Fibroblast of skin of abdomen (primary cell): Measurements from ENCODE around the gene SRP14.

Source experiments
- DNase-seq: peaks from one replicate; pipeline ENCODE4 v3.0.0-alpha.2; 2013

SRP14 gene

DNA sequence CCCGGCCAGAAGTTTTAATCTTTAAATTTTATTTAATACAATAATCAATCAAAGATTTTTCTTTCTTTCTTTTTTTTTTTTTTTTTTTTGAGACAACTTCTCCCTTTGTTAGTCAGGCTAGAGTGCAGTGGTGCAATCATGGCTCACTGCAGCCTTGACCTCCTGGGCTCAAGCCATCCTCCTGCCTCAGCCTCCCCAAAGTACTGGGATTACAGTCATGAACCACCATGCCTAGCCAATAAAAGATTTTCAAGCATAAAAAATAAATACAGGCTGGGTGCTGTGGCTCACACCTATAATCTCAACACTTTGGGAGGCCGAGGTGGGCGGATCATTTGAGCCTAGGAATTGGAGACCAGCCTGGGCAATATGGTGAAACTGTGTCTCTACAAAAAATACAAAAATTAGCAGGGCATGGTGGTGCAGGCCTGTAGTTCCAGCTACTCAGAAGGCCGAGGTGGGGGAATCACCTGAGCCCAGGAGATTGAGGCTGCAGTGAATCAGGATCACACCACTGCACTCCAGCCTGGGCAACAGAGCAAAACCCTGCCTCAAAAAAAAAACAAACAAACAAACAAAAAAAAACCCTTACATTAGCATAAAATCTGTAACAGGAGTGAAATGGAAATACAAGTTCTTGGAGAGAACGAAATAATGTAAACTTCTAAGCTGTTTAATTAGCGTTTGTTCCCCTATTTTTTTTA lies 29.1 kb upstream of the SRP14 start:
- DNase-seq, result no peak

DNA sequence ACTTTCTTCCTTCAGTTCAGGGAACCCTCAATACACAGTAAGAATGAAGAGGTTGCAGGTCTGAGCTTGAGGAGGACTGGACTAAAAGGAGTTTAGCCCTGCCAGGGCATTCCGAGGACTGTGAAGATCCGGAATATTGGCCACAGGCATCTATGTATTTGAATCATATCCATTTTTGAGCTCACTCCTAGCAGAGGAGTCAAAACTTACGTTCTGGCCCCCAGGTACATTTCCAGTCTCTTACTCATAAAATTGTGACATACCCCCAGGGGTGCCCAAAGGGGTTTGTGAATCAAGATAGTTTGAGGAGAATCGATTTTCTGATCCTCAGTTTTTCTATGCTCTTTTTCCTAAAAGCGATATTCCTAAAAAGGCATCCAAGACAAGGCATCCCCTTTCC lies 27.6 kb upstream of the SRP14 start:
- DNase-seq, result no peak

DNA sequence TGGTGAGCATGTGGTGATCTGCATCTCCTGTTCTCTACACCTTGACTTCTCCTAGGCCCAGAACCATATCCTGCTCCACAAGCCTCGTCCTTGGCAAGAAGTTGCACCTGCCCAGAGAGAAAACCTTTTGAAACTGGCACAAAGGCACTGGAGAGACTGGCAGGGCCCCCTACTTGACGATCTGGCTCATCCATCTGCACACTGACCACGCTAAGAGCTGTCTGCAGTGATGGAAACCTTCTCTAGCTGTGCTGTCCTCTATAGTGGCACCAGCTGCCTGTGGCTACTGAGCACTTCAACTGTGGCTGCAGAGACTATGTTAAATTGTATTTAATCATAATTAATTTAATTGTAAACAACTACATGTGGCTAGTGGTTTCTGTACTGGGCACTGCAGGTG lies 26.2 kb upstream of the SRP14 start:
- DNase-seq, result no peak

DNA sequence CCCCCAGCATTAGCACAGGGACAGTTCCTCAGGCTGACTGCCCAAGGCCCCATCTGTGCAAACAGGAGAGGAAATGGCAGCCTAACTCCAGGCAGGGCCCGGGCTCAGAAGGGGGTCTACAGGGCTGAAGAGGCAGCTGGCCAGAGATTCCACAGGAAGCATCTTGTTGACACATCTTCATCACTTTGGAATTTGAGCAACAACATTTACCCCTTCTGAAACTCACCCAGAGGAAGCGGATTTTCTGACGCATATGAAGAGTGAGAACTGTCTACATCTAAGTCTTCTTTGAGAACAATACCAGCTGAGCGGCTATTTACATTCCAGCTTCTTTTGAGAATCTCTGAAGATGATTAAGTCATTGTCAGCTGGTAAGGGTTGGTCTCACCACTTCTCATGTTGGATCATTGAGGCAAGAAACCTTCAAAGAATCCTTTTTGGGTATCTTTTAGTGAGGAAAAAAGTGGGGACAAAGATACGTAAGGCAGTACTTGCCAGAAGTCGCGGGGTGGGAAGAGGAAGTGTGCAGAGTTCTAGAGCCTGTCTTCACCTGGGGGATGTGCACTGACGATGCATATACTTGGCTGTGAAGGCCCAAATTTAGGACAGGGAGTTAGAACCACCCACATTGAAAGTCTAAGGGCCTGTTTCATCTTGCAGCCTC lies 25.4 kb upstream of the SRP14 start:
- DNase-seq, result peak; percentile 91

DNA sequence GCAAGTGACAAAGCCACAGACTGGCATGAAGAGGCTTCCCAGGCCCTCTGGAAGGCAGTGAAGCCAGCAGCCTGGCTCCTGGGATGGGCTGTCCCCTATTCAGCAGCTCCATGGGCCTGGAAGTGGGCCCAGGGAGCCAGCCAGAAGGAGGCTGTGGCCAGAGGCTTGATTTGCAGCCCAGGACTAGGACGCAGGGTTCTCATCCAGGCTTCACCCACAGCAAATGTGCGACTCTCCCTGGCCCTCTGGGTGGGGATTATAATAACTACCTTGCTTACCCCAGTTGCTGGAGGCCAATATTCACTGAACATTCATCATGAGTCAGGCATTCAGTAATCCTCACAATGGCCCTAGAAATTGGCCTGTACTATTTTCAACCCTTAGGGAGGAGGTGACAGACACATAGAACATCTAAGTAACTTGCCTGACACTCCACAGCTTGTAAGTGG lies 24.6 kb upstream of the SRP14 start:
- peak; percentile 69 for DNase-seq

DNA sequence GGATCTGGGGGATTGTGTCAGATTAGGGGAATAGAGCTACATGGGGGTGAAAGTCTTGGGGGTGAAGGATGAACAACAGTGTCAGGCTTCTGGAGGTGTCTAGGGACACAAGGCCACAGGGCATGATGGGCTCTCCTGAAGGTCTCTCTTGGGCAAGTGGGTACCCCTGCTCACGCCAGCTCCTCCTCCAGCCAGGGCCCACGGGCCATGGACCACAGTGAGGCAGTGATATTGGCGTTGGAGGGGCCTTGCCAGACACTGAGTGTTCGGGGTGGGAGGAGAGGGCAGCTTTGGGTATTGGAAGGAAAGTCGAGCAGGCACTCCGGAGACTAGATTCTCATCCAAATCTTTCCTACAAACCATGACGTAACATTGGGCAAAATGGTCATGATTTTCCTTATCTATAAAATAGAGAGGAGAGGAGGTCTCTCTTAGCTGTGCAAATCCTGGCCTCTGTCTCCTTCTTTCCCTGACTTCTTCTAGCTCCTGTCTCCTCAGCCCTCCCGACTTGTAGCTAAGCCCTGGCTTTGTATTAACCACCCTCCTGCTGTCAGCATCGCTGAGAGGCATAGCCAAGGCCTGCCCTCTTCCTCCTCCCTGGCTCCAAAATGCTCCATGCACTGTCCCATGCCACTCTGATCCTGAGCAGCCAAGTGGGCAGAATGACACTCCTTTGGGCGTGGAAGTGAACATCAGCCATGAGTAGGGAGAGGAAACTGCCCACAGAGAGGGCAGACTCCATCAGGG lies 24.0 kb upstream of the SRP14 start:
- DNase-seq, result no peak

DNA sequence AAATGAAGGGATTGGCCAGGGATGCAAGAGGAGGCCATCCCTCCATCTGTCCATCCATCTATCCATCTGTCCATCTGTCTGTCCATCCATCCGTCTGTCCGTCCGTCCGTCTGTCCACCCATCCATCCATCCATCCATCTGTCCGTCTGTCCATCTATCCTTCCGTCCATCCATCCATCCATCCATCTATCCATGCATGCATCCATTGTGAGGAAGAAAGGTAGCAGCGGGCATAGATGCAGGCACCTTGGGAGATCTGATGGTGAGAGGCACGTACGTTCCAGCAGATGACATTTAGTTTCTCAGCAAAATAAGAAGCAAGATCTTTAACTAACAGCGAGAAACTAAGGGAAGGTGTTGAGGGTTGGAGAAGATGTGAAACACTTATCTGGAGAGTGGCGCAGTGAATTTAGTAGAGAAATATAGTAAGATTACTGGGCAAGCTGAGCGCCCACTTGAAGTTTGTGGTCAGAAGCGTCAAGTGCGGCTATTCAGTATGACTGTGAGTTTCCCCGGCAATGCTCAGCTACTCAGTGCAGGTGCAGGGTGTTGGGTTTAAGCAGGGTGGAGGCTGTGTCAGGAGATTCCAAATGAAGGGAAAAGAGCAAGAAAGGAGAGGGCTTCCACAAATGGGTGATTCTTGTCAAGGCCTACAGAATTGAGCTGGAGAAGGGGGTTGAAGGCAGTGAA lies 22.4 kb upstream of the SRP14 start:
- no peak for DNase-seq

DNA sequence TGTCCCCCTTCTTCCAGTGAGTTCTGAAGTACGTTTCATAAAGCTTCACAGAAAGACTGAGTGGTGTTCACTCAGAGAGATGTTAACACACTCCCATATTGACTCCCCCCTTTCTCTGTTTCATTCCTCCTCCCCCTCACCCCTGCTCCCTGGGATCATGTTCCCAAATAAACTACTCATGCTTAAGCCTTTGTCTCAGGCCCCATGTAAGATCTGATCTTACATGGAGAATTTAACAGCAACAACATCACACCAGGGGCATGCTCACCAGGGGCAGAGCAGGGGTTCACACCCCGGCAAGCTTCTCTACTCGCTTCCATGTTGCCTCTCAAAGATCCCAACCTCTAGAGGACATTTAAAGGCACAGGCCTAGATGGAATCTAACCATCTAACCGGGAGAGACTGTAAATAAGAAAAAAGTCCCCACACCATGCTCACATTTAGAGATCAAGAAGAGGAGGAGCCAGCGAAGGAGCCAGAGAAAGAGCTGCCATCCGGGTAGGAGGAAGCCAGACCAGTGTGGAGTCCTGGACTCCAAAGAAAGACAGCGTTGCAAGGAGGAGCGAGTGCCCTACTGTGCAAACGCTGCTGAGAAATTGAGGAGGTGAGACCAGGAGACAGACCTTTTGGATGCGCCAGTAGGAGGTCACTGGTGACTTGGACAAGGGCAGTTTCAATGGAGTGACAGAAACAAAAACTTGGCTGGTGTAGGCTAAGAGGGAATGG lies 21.4 kb upstream of the SRP14 start:
- DNase-seq, result no peak

DNA sequence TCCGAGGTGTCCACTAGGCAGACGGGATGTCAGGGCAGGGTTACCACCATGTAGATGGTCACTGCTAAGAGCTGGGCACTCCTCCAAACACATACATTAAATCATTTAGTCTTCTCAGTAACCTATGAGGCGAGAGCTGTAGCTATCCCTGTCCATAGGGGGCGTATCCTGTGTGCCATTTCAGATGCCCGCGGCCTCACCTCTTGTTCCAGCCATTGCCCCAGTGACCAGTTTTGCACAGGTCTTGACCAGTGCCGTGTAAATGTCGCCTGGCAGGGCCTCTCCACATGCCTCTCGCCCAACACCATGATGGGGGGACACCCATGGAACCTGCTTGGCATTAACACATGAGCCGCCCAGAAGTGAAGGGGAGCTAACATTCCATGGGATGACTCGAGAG lies 20.8 kb upstream of the SRP14 start:
- DNase-seq, result no peak

DNA sequence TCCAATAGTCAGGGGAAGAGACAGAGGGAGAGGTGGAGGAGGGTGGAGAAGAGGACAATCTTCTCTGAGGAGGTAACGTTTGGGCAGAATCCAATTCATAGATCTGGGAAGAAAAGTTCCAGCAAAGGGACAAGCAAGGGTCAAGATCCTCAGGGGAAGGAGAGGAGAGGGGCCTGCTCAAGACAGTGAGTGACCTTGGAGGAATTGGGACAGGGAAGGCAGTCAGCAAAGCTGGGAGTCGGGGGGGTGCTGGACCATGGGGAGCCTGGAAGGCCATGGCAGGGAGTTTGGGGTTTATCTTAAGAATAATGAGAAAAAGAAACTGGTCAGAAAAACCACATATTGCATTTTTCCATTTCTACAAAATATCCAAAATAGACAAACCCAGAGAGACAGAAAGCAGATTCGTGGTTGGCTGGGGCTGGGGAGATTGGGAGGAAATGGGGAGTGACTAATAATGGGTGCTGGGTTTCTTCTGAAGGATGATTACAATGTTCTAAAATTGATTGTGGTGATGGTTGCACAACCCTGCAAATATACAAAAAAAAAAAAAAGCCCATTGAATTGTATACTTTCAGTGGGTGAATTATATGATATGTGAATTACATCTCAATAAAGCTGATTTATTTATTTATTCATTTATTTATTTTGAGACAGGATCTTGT lies 19.6 kb upstream of the SRP14 start:
- DNase-seq, result peak; percentile 80

DNA sequence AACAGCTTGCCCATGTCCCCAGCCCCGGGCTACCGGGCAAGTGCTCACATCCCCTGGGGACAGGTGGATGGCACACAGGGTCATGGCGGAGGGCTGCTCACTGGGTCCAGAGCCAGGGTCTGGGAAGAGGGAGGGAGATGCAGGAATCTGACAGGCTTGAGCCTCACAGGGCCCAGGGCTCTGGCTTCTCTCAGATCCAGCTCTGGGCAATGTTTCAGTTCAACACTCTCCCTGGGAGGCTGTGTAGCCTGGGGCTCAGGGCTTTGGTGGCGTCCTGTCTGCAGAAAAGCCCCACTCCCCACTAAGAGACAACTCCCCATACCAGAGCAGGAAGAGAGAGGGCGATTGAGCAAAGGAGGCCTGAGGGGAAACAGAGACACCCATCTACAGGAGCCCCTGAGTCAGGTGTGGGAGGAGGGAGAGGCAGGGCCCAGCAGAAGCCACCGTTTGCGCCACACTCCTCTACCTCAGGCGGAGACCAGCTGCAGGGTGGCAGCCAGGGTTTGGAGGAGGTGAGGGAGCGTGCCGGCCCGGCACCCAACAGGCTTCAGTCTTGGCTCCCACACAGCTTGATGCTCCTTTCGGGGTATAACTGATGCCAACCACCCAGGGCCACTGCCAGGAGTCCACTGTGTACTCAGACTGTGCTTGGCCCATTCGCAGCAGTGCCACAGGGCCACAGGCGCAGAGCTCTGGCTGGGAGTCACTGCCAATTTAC lies 16.8 kb upstream of the SRP14 start:
- DNase-seq, result no peak

DNA sequence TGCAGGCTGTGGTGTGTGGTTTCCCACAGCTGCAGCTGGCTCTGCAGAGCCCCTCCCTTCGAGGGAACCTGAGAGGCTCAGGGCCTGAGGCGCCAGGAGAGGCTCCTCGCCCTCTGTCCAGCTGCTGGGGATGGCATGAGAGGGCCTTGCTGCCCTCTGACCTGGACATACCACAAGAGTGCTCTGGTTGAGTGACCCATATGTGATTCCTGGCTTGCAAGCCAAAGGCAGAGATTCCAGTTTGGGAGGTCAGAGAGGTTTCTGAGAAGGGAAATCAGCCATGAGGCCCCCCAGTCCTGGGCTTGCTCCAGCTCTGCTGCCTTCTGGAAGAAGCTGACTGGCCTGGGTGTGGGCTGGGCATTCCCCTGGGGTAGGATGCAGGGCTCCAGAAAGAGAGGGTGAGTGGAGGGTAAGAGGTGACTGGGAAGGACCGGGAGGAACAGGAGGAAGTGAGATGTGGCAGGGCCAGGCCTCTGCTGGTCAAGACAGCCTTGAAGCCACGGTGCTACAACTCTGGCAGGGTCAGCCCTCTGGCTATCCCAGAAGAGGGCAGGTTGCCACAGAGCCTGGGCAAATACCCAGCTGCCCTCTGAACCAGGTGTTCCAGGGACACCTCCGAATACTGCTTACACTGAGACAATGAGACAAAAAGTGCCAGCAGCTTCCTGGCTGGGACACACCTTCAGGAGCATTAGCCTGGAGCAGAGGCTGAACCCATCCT lies 16.0 kb upstream of the SRP14 start:
- DNase-seq, result peak; percentile 16

DNA sequence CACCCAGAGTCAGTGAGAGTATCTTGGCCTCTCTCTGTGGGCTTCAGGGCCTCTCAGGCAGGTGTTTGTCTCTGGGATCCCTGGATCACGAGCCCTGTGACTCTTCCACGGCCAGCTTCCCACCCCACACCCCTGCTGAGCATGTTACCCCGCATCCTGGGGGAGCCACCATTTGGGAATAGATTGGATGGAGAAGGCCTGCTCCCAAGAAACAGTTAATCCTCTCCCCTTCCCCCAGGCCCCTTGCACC lies 15.5 kb upstream of the SRP14 start:
- no peak for DNase-seq

DNA sequence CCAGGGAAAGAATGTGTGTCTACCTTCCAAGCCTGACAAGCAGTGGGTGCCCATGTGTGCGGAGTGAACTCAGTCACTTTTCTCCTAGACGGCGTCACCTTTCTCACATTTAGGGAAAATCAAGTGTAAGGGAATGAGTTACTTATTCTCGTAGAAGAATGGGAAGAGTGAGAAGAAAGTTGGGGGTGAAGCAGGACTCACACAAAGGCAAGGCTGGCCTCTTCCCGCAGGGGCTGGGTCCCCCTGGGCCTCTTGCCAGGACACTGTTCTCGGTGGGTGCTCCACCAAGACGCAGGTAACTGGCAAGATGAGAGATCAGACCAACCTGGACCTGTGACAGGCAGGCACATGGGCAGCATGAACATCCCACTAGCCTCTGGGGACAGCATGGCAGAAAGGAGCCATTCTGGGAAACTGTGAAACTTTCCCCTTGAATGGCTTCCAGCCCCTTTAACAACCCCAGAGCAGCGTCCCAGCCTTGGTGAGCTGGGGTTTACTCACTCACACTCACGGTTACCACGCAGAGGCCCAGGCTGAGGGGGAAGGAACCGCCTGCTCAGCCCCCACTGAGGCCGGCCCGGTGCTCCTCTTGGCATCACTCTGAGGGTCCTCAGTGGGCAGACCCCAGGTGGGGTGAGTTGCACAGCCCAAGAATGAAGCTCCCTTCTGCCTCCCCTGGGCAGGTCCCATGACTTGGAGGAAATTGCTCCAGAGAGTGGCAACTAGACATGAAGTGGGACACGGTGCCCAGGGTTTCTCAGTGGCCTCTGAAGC lies 15.0 kb upstream of the SRP14 start:
- DNase-seq, result peak; percentile 23

DNA sequence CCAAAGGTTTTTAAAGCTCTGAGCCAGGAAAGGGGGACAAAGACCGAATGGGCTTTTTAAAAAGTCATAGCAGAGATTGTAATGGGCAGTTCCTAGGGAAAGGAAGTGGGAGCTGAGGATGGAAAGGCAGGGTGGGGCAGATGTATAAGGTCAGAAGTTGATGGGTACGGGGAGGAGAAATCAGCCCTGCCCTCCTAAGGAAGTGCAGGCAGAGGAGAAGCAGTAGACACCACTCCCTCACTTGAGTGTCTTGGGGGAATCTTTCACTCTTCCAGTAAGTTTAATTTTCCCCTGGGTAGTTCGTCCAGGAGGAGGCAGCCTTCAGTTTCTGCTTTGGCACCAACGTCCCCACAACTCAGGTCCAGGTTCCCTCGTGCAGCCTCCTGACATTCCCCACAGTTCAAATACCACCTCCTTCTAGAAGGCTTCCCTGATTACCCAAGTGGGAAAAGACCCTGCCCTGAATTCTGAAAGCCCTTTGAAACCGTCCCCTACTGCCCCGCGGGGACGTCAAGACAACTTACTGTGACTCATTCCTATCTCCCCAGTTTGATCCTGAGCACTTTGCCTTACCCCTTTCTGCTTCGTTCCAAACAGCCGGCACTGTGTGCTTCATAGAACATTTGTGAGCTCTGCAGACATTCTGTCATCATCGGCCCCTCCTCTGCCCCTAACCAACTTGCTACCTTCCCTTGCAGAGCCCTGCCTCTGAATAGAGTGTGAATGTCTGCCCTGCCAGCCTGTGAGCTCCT lies 14.3 kb upstream of the SRP14 start:
- DNase-seq, result no peak

DNA sequence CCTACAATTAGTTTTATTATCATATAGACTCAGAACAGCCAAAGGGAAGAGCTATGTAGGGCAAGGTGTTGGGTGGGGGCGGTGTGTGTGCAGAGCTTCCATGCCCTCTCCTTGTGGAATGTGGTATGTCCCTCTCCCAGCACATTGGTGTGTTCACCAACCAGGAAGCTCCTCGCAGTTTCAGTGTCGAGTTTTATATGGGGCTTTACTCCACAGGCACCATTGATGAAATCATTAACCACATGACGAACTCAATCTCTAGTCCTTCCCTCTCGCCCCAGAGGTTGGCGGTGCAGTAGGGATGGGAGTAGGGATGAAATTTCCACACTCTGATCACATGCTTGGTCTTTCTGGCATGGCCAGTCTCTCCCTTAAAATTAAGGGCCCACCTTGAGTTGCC lies 13.6 kb upstream of the SRP14 start:
- no peak for DNase-seq

DNA sequence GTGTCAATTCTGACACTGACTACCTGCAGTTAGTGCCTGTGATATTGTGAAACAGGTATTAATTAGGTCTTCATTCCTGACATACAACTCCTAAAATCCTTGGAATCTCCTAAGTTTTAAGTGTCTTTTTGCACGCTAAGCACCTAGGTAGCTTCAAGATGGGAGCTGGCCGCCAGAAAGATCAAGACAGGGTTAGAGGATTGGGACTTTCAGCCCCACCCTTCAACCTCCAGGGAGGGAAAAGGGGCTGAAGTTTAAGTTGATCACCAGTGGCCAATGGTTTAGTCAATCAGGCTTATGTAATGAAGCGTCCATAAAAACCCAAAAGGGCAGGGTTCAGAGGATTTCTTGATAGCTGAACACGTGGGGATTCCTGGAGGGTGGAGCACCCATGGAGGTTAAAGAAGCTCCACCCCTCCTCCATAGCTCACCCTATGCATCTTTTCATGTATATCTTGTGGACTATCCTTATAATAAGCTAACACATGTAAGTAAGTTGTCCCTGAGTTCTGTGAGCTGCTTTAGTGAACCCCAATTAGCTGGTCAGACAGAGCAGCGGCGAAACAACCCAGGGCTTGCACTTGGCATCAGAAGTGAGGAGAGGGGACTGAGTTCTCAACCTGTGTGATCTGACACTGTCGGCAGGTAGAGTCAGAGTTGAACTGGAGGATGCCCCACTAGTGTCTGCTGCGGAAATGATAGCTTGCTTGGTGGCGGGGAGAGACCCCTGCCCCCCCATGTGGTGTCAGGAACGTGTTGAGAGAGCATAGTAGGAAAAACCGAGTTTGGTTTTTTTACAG lies 12.8 kb upstream of the SRP14 start:
- no peak for DNase-seq

DNA sequence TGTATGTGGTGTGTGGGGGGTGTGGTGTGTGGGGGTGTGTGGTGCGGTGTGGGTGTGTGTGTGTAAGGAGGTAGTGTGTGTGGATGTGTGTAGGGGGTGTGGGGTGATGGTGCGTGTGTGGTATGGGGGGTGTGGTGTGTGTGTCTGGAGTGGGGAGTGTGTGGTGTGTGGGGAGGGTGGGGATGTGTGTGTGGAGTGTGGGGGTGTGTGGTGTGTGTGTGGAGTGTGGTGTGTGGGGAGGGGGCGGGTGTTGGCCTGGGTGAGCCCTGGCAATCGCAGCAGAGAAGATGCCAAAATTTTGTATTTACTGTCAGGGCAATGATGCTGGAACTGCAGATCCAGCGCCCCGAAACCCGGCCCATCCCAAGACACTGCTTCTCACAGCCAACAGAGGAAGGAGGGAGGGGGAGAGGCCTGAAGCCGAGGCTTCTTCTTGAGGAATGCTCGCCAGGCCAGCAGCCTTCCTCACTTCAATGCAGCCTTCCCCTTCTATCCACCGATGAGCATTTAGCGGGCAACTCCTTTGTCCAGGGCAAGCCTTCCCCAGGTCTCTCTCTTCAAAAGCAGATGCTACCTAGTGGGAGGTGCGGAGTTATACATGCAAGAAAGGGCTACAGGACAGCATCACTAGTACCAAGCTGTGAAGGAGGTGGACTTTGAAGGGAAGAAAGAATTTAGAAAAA lies 11.9 kb upstream of the SRP14 start:
- peak; percentile 59 for DNase-seq
